ENCODE results near the gene TMEM208. TPM values are rescaled to one million over a fixed set of nuclear protein-coding genes. Genes with fewer than 3 reads are reported as not detected.

The TMEM208 gene
- total and polyA plus RNA-seq, 2 of the 8 experiments (the other 6 are each of a cell fraction or from before 2014, with no cell fraction given): 37.7 to 100.0 TPM

GRCh38 chr16:67196881-67197280, 30.0 kb upstream of the TMEM208 start:
- no peak overlapping the region for H3K18ac ChIP-seq (ENCODE audit: extremely low read depth, low read length)
- H3K4me2 ChIP-seq (ENCODE audit: insufficient read depth in 1 of 2, low read depth in 2 of 2, low read length in 2 of 2): no peak overlapping the region
- H3K4ac ChIP-seq (replicated peaks; ENCODE audit: insufficient read length, low read depth, low read length): no peak overlapping the region
- H3K56ac ChIP-seq (replicated peaks; ENCODE audit: insufficient read length, low read depth, low read length): no peak overlapping the region
- no peak overlapping the region for H2BK120ac ChIP-seq (replicated peaks; ENCODE audit: low read depth, low read length)
- peaks cover 8 to 17% of the 10 kb centered on the region in 2 experiments for H3K79me2 ChIP-seq (ENCODE audit: control insufficient read depth in 1 of 2, insufficient read depth in 2 of 2, low read length in 2 of 2)
- no peak overlapping the region for H2BK15ac ChIP-seq (ENCODE audit: low read length)
- no peak overlapping the region for H4K91ac ChIP-seq (replicated peaks; ENCODE audit: insufficient read length, low read length)
- DNase-seq (ENCODE audit: low read depth in 1 of 2, low spot score in 2 of 2) (no peak), FAIRE-seq (no peak)
- H4K5ac ChIP-seq (ENCODE audit: insufficient read length, low read depth, low read length): no peak overlapping the region
- peaks cover 13% of the 10 kb centered on the region for H3K23me2 ChIP-seq (ENCODE audit: low read depth, low read length)
- H3K9me3 ChIP-seq (ENCODE audit: insufficient read depth in 2 of 2, low read depth in 1 of 2, low read length in 1 of 2): no peaks in the 10 kb centered on the region
- H3K27me3 ChIP-seq (replicated peaks in 1 of 4; ENCODE audit: control insufficient read depth in 3 of 4, extremely low read depth in 1 of 4, insufficient read depth in 3 of 4, low read length in 3 of 4): no peaks in the 10 kb centered on the region
- no peak overlapping the region for H2BK5ac ChIP-seq (ENCODE audit: low read depth, low read length)
- H3K36me3 ChIP-seq (ENCODE audit: control insufficient read depth in 2 of 4, insufficient read depth in 4 of 4, low read length in 3 of 4): peaks cover 18 to 44% (median 34%) of the 10 kb centered on the region in 4 experiments
- H3K4me1 ChIP-seq (replicated peaks in 1 of 4; ENCODE audit: control insufficient read depth in 3 of 4, insufficient read depth in 4 of 4, low read length in 3 of 4): peaks cover 0 to 17% (median 10%) of the 10 kb centered on the region in 4 experiments; a peak in 5 of 7 replicates
- WGBS, 2 experiments (ENCODE audit: extremely low coverage in 1 of 2, insufficient coverage in 1 of 2, insufficient read length in 1 of 2, insufficient replicate concordance in 2 of 2, low coverage in 1 of 2, low lambda C conversion rate in 2 of 2, missing lambda C conversion rate in 1 of 2): 90% methylated on average over 1 of the region's 1 CpG; no CpG with 5 or more reads in 1 of the 2 experiments
- H3K14ac ChIP-seq (ENCODE audit: insufficient read length): no peak overlapping the region
- no peak overlapping the region for H3K4me3 ChIP-seq (ENCODE audit: extremely low read depth in 1 of 4, insufficient read depth in 2 of 4, low read depth in 3 of 4, low read length in 4 of 4)
- H2BK20ac ChIP-seq (ENCODE audit: low read length): no peak overlapping the region
- H4K20me1 ChIP-seq (replicated peaks in 1 of 2; ENCODE audit: control insufficient read depth in 1 of 2, insufficient read depth in 2 of 2, low read length in 2 of 2): peaks cover 5 to 29% of the 10 kb centered on the region in 2 experiments
- H3K9ac ChIP-seq (replicated peaks in 1 of 4; ENCODE audit: extremely low read depth in 1 of 4, low read depth in 3 of 4, low read length in 3 of 4): no peak overlapping the region
- H2AK5ac ChIP-seq (ENCODE audit: low read depth, low read length): no peak overlapping the region
- no peak overlapping the region for H4K8ac ChIP-seq (ENCODE audit: extremely low read depth, insufficient read depth, low read length)
- H3K27ac ChIP-seq (ENCODE audit: low read depth, low read length): no peak overlapping the region
- no peak overlapping the region for H3K23ac ChIP-seq (ENCODE audit: insufficient read length)
- ChIA-PET POLR2A (ENCODE audit: partially characterized antibody) (interaction anchor here (2.2 kb wide), 2 partner anchors 26 to 38 kb away, joined by 5 to 7 read pairs; partner anchors contain the start of gene NOL3), CTCF (ENCODE audit: partially characterized antibody) (interaction anchor here (0.6 to 8.7 kb wide), 12 partner anchors 10 to 88 kb away, joined by 3 to 111 read pairs (median 7); partner anchors contain the start of genes EXOC3L1, MATCAP1, NOL3 and TMEM208)
- no peak overlapping the region for H2AFZ ChIP-seq (ENCODE audit: low read length)
- peaks cover 10% of the 10 kb centered on the region for H3K79me1 ChIP-seq (ENCODE audit: low read depth, low read length)
- H2BK12ac ChIP-seq (ENCODE audit: low read depth, low read length): no peak overlapping the region
- TF ChIP-seq HDAC2 (IDR thresholded peaks at IDR 0.05; ENCODE audit: borderline replicate concordance in 1 of 2, low read depth in 2 of 2, low read length in 2 of 2) (no peak), ATF3 (IDR thresholded peaks at IDR 0.05; ENCODE audit: insufficient read depth, low read depth, low read length) (no peak), EP300 (IDR thresholded peaks at IDR 0.05; ENCODE audit: borderline replicate concordance in 1 of 2, low read depth in 2 of 2, low read length in 2 of 2) (no peak), CBX5 (IDR thresholded peaks at IDR 0.05; ENCODE audit: low read depth, low read length) (no peak), CBX8 (IDR thresholded peaks at IDR 0.05; ENCODE audit: borderline replicate concordance, low read depth, low read length) (no peak), CHD2 (IDR thresholded peaks at IDR 0.05; ENCODE audit: low read length) (no peak), POLR2A (IDR thresholded peaks at IDR 0.05; ENCODE audit: control extremely low read depth in 1 of 2, low read depth in 2 of 2, low read length in 2 of 2) (no peak), SIX5 (IDR thresholded peaks at IDR 0.05; ENCODE audit: low read depth, low read length) (no peak), JUN (IDR thresholded peaks at IDR 0.05; ENCODE audit: low read depth, low read length) (no peak), CEBPB (IDR thresholded peaks at IDR 0.05; ENCODE audit: low read depth, low read length) (no peak), NANOG (IDR thresholded peaks at IDR 0.05; ENCODE audit: insufficient read depth, low read depth, low read length, poor library complexity, severe bottlenecking) (no peak), BRCA1 (IDR thresholded peaks at IDR 0.05; ENCODE audit: low read depth, low read length) (no peak), KDM1A (IDR thresholded peaks at IDR 0.05; ENCODE audit: borderline replicate concordance, low read length) (no peak), RXRA (IDR thresholded peaks at IDR 0.05; ENCODE audit: insufficient read depth, low read depth, low read length) (no peak)
